Measurements from ENCODE around the gene SPDYE17.
"Not testable (repeated sequence)": the region's sequence is repeated elsewhere in the genome, so short reads cannot be mapped to it uniquely, and the experiment has no call there.

SPDYE17 gene

DNA sequence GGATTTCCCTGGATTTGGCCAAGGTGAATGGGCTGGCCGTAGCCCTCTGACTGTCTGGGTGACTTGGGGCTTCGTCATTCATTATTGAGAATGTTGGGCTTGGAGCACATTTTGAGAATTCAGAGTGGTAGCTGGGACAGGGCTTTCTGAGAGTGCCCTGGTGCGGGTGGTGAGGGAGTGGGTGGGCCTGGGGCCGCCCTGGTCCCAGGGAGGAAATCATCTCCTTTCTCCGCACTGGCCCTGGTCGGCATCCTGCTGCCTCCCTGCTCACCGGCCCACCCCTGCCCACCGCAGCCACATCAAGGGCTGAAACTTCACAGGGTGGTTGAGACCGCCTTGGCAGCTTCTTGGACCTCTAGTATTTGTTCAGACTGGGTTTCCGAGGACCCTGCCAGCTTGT, 49.7 kb downstream of the SPDYE17 start:
- H3K4me3 ChIP-seq (replicated peaks; ENCODE audit: low read depth, low read length); DNase-seq (ENCODE audit: extremely low read depth, low read depth): not testable (repeated sequence)

DNA sequence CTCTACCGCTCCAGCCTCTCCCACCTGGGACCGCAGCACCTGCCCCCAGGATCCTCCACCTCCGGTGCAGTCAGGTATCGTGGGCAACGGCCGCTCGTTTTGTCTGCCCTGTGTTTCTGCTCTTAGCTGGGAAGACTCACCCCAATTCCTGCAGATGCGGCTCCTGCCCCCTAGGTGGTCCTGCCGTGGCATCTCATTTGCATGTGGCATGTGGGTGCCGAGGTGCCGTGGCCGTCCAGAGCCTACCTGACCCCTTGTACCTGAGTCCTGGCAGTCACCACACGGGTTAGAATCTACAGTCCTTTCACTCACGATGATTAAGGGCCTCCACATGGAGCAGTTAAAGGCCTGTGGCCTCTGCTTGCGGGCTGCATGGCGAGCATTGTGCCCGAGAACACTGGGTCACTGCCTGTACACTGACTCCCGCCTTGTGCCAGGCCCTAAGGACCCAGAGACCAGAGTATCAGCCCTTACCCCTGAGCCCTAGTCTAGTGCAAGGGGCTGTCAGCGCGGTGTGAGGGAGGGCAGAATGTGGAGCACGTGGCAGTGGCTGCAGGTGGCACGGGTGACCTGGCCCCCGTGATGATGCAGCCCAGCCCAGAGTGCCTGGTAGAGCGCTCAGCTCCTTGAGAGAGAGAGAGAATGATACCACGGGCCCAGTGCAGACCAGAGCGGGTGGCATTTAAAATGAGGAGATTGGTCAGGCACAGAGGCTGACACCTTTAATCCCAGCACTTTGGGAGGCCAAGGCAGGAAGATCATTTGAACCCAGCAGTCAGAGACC, 50.8 kb downstream of the SPDYE17 start:
- DNase-seq (ENCODE audit: extremely low read depth, low read depth): not testable (repeated sequence)

DNA sequence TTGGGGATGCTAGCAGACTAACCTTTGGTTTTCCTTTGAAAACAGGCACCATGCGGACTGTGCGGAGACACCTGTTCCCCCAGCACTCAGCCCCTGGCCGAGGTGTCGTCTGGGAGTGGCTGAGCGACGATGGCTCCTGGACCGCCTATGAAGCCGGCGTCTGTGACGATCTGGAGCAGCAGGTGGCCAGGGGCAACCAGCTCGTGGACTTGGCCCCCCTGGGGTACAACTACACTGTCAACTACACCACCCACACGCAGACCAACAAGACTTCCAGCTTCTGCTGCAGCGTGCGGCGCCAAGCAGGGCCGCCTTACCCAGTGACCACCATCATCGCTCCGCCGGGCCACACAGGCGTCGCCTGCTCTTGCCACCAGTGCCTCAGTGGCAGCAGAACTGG, 51.6 kb downstream of the SPDYE17 start:
- DNase-seq (ENCODE audit: extremely low read depth, low read depth): not testable (repeated sequence)

More for the DNA sequence above, 50.8 kb downstream of the SPDYE17 start:
- not testable (repeated sequence) for H3K4me3 ChIP-seq (replicated peaks; ENCODE audit: low read depth, low read length)

DNA sequence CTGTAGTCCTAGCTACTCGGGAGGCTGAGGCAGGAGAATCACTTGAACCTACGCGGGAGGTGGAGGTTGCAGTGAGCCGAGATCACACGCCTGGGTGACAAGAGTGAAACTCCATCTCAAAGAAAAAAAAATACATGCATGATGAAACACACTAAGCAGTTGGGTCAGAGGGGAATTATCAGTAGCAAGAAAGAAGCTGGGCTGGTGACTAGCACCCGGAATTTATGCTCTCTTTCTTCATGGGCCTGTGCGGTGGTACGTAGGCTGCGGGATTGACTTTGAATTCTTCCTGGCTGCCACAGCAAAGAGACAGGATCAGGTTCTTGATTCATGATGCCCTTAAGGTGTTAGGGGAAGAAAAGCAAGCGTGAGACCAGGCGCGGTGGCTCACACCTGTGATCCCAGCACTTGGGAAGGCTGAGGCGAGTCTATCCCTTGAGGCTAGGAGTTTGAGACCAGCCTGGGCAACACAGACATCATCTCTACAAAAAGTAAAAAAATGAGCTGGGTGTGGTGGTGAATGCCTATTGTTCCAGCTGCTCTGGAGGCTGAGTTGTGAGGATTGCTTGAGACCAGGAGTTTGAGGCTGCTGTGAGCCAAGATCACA, 54.3 kb downstream of the SPDYE17 start:
- H3K4me3 ChIP-seq (replicated peaks; ENCODE audit: low read depth, low read length); DNase-seq (ENCODE audit: extremely low read depth, low read depth): not testable (repeated sequence)

More for the DNA sequence above, 51.6 kb downstream of the SPDYE17 start:
- H3K4me3 ChIP-seq (replicated peaks; ENCODE audit: low read depth, low read length): not testable (repeated sequence)

DNA sequence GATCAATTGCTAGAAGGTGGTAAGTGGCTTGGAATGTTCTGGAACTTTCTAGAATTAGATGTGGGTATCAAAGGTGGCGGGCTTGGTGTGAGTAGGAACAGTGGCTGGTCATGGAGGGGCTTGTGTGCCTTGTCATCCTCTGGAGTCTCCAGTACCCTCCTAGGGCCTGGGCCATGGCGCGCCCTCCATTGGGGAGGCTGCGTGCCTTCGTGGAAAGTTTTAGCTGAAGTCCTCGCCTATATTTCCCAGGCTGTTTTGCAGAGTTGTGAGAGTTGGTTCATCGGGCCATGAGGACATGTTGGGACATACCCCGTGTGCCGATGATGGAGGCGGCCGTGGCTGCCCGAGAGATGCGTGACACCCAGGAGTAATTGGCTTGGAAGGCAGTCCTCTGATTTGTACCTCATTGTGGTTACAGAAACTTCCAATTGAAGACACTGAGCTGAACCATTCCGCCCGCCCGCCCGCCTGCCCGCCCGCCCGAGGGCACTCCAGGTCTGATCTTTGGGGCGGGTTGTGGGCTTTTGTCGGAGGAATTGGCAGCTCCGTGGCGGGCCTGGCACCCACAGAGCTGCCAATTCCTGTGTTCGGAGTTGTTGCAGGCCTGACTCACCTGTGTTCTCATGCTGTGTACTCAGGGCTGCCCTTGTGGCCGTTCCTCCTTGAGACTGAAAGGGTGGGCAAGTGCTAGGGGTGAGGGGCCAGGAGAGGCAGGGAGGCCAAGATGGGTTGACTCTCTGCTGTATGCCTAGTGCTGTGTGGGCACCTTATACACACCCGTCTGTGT, 57.2 kb downstream of the SPDYE17 start:
- not testable (repeated sequence) for DNase-seq (ENCODE audit: extremely low read depth, low read depth); H3K4me3 ChIP-seq (replicated peaks; ENCODE audit: low read depth, low read length)

DNA sequence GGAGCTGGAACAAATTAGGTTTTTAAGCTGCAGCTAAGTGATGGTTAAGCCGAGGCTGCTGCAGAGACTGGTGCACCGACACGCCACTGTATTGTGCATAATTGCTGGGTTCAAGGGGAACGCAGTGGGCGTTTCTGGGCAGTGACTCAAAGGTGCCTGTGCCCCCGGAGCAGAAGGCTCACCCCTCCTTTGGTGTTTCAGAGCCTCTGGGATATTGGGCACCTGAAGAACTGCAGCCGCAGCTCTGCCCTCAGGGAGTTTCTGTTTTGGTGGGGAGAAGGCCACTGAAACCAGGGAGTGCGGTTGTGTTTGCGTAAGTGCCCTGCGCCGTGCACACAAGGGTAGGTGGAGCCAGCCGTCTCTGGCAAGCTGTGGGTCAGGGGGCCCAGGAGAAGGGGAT, 57.8 kb downstream of the SPDYE17 start:
- DNase-seq (ENCODE audit: extremely low read depth, low read depth); H3K4me3 ChIP-seq (replicated peaks; ENCODE audit: low read depth, low read length): not testable (repeated sequence)

DNA sequence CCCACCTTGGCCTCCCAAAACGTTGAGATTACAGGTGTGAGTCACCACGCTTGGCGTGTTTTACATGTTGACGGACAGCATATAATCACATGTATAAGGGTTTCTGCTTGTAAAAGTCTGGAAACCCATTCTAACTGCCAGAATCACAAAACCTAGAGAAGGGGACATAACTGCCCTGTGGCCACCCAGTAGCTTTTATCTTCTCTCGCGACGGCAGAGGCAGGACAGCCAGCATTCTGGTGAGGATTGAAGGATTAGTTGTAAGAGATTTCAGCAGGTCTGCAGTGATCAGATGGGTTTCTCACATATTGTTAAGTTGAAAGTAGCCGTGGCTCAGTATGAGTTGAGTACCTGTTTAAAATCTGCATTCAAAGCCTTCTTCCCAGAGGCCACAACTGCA, 59.8 kb downstream of the SPDYE17 start:
- DNase-seq (ENCODE audit: extremely low read depth, low read depth): not testable (repeated sequence)

More for the DNA sequence above, 59.8 kb downstream of the SPDYE17 start:
- not testable (repeated sequence) for H3K4me3 ChIP-seq (replicated peaks; ENCODE audit: low read depth, low read length)

Data from HFF-Myc (cell line).